AG09309 (cell line): ENCODE measurements around the gene POU2F1.

ENCODE experiments used
- DNase-seq: peaks from one replicate; pipeline ENCODE4 v3.0.0-alpha.2; 2010; ENCODE audit warnings: low read depth
- H3K4me3 ChIP-seq: 2 replicates; pipeline ENCODE4 v1.5.1; 2011; ENCODE audit warnings: mild to moderate bottlenecking, low read depth, low read length, moderate library complexity; ENCODE audit not compliant: control insufficient read depth
- TF ChIP-seq, protein P1 (sequence below): IDR thresholded peaks from 2 replicates; pipeline ENCODE4 v1.5.1; 2011; ENCODE audit warnings: mild to moderate bottlenecking, low read depth, low read length, inconsistent platforms; ENCODE audit not compliant: insufficient read depth, control insufficient read depth; ENCODE audit errors: missing control alignments

Gene POU2F1

DNA sequence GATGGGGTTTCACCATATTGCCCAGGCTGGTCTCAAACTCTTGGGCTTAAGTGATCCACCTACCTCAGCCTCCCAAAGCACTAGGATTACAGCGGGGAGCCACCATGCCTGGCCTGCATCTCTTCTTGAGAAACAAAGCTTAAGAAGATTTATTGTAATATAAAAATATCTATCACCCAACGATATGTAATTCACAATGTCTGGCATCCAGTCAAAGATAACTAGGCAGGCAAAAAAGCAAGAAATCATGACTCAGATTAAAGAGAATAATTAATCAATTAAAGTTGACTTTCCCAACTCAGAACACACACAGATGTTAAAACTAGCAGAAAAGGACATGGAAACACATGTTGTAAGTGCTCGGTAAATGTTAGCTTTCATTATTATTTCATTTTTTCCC is 26.5 kb upstream of the POU2F1 start:
- no peak for DNase-seq
- no peak overlapping the region for H3K4me3 ChIP-seq
- TF ChIP-seq, protein P1, sequence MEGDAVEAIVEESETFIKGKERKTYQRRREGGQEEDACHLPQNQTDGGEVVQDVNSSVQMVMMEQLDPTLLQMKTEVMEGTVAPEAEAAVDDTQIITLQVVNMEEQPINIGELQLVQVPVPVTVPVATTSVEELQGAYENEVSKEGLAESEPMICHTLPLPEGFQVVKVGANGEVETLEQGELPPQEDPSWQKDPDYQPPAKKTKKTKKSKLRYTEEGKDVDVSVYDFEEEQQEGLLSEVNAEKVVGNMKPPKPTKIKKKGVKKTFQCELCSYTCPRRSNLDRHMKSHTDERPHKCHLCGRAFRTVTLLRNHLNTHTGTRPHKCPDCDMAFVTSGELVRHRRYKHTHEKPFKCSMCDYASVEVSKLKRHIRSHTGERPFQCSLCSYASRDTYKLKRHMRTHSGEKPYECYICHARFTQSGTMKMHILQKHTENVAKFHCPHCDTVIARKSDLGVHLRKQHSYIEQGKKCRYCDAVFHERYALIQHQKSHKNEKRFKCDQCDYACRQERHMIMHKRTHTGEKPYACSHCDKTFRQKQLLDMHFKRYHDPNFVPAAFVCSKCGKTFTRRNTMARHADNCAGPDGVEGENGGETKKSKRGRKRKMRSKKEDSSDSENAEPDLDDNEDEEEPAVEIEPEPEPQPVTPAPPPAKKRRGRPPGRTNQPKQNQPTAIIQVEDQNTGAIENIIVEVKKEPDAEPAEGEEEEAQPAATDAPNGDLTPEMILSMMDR: no peak

DNA sequence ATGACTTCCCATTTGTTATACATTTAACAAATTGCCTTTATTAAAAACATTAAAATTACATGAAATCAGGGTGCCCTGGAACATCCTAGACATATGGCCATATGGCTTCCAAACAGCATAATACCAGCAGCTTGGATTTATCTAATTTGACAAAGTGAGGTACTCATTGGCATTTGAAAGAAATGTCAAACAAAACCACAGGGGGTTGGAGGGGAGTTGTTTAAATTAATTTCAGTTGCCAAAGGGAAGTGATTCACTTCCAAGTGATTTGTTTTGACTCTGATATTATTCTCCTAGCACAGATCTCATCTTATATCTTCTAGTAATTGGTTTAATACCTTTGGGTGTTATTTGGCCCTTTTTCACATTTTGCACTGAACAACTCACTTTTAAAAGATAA is 24.5 kb upstream of the POU2F1 start:
- no peak for DNase-seq
- no peak overlapping the region for H3K4me3 ChIP-seq
- TF ChIP-seq, protein P1: no peak

DNA sequence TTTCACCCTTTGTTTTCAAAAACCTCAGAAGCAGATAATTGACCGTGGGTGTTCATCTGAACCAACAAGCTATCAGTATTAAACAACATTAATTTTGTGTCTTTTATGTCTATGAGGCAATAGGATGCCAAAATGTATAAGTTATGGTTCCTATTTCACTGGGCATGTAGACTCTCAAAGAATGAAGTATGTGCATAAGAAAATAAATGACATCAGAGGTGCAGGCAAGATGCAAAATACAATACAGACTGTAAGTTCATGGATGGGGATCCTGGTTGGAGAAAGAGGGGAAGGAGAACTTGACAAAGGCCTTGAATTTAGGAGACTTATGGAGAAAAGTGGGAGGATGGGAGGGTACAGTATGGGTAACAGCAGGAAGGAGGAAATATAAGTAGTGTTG is 23.4 kb upstream of the POU2F1 start:
- no peak overlapping the region for H3K4me3 ChIP-seq
- TF ChIP-seq, protein P1: no peak
- no peak for DNase-seq

DNA sequence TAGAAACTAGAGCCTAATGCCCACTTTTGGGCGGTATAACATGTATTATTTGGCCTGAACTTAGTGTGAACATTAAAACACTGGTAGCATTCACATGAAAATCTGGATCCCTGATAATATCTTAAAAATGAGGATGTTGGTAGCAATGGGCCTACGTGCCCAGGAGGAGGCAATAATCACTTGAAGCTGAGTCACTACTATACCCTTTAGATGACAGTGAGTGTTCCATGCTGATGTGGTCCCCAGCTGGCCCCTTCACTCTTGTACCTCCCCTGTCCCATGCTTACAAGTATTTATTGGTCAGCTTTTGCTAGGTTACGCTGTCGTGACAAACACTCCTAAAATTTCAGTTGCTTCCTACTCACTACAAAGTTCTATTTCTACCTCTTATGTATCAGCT is 23.0 kb upstream of the POU2F1 start:
- no peak overlapping the region for H3K4me3 ChIP-seq
- DNase-seq: no peak
- TF ChIP-seq, protein P1: no peak

DNA sequence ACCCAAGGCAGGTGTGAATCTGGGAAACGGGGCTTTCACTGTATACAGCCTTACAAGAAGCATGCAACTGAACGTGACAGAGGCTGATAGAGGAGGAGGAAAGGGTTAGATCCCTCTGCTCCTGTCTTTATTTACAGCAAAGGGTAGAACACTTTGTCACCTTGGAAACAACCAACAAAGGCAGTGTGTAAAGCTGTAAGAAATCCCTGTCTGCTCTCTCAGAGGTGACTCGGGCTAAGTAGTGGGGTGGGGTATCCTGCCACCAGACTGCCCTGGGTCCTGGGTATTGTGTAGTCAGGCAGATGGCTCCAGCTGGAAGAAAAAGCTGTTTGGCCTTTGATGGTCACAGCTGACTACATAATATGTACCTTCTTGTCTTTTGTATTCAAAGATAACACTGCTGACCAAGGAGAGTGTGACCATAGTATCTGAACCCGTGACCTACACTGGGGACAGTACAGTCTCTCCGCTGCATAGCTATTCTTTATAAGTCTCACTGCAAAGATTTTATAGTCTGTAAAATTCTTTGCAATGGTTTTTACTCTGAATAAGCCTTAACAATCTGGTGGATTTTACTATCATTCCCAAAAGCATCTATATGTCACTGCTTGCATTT is 22.1 kb upstream of the POU2F1 start:
- TF ChIP-seq, protein P1: no peak
- DNase-seq: no peak
- no peak overlapping the region for H3K4me3 ChIP-seq

DNA sequence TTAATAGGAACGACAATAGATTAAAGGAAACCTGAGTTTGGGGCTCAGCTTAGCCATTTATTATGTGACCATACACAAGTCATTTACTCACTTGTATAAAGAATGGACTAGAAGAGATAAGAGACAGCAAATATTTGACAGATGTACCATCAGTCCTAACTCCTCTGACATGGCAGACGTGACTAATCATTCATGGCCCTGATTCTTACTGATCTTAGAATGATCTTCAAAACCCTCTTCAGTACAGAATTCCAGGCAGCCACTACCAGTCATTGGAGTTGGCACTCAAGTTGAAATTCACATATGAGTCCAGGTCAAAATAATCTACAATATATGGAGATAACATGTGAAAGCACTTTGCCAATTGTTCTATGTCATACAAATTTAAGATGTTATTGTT is 21.0 kb upstream of the POU2F1 start:
- TF ChIP-seq, protein P1: no peak
- DNase-seq: no peak
- no peak overlapping the region for H3K4me3 ChIP-seq

DNA sequence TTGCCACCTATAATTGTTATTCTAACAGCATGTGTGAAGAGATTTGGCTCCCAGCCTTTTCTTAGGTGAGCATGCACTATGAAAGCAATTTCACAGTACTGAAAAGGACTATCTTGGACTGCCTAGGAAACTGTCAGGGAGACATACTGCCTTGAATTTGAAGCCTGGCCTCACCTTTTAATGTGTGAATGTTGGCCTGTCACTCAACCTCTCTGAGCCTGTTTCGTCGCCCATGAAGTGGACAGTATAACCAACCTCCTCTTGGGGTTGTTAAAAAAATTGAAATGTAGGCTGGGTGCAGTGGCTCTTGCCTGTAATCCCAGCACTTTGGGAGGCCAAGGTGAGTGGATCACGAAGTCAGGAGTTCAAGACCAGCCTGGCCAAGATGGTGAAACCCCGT is 20.4 kb upstream of the POU2F1 start:
- TF ChIP-seq, protein P1: no peak
- H3K4me3 ChIP-seq: no peak overlapping the region
- DNase-seq: no peak
